ENCODE measurements around the gene PINLYP. TPM values are rescaled to one million over a fixed set of nuclear protein-coding genes. Genes with fewer than 3 reads are reported as not detected.

PINLYP gene
- total RNA-seq, 4 donors from 2014 or later: 1.2 TPM; not detected in 3

DNA sequence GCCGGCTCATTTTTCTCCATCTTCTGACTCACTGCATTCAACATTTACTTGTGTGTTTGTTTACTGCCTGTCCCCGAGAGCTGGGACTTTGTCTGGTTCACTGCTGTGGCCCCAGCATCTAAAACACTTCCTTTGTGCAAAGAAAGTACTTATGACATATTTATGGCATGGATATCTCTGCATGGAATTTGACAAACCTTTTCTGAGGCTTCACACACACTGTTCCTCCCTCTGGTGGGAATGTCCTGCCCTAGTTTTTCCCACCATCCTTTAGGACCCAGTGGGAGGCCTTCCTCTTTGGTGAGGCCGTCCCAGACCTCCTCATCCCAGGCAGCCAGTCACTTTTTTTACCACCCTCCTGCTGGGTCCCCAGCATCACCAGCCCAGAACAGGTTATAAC, 34.9 kb downstream of the PINLYP start:
- in situ Hi-C loops (cut with MboI; ENCODE audit: low sequenced_read_pairs in 4 of 4): no loop called here

DNA sequence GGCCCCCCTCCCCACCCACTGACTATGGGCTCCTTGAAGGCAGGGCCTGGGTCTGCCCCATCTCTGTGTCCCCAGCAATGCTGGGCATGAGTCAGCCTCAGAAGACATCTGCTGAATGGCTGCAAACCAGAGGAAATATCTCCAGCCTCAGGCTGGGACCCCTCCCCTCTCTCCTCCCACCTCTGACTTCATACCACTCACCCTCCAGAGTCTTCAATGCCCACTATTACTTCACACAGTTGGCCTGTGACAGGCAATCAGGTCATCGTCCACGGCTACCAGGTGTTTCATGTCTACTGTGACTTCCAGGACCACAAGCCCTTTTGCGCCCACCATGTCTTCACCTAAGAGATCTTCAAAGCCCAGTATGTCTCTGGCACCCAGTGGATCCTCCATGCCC, 36.2 kb downstream of the PINLYP start, which contains the start of gene SRRM5:
Gene SRRM5, plus strand, starts transcription at position 301 of the 400 bp plus-strand sequence. Its CDS starts 34 bp downstream, at position 335.
- intact Hi-C loops (cut with DNase I; ENCODE audit: low total_unique reads) (no loop called here), in situ Hi-C loops (cut with MboI; ENCODE audit: low sequenced_read_pairs in 4 of 4) (no loop called here)
- no peaks in the 10 kb centered on the region for H3K9me3 ChIP-seq
- no peak within 1 kb of the TSS for H3K27ac ChIP-seq
- no peak within 1 kb of the TSS for H3K4me3 ChIP-seq
- DNase-seq (no peak), ATAC-seq (no peak)
- no peaks in the 10 kb centered on the region for H3K27me3 ChIP-seq
- H3K36me3 ChIP-seq: peaks cover 0 to 16% of the 10 kb centered on the region in 2 donors
- no peaks in the 10 kb centered on the region for H3K4me1 ChIP-seq
- TF ChIP-seq POLR2A (IDR thresholded peaks at IDR 0.05): no peak
- TF ChIP-seq, protein P1, sequence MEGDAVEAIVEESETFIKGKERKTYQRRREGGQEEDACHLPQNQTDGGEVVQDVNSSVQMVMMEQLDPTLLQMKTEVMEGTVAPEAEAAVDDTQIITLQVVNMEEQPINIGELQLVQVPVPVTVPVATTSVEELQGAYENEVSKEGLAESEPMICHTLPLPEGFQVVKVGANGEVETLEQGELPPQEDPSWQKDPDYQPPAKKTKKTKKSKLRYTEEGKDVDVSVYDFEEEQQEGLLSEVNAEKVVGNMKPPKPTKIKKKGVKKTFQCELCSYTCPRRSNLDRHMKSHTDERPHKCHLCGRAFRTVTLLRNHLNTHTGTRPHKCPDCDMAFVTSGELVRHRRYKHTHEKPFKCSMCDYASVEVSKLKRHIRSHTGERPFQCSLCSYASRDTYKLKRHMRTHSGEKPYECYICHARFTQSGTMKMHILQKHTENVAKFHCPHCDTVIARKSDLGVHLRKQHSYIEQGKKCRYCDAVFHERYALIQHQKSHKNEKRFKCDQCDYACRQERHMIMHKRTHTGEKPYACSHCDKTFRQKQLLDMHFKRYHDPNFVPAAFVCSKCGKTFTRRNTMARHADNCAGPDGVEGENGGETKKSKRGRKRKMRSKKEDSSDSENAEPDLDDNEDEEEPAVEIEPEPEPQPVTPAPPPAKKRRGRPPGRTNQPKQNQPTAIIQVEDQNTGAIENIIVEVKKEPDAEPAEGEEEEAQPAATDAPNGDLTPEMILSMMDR (IDR thresholded peaks at IDR 0.05 in 4 of 5, conservative IDR thresholded peaks at IDR 0.05 in 1 of 5): no peak

More for the DNA sequence above, 34.9 kb downstream of the PINLYP start:
- no peaks in the 10 kb centered on the region for H3K4me1 ChIP-seq
- no peaks in the 10 kb centered on the region for H3K9me3 ChIP-seq
- H3K27ac ChIP-seq: no peak overlapping the region
- TF ChIP-seq POLR2A (IDR thresholded peaks at IDR 0.05): no peak
- TF ChIP-seq, protein P1 (IDR thresholded peaks at IDR 0.05 in 4 of 5, conservative IDR thresholded peaks at IDR 0.05 in 1 of 5): no peak
- no peak overlapping the region for H3K4me3 ChIP-seq
- DNase-seq: no peak
- intact Hi-C loops (cut with DNase I; ENCODE audit: low total_unique reads): no loop called here
- peaks cover 0 to 16% of the 10 kb centered on the region in 2 donors for H3K36me3 ChIP-seq
- no peaks in the 10 kb centered on the region for H3K27me3 ChIP-seq
- ATAC-seq: no peak

DNA sequence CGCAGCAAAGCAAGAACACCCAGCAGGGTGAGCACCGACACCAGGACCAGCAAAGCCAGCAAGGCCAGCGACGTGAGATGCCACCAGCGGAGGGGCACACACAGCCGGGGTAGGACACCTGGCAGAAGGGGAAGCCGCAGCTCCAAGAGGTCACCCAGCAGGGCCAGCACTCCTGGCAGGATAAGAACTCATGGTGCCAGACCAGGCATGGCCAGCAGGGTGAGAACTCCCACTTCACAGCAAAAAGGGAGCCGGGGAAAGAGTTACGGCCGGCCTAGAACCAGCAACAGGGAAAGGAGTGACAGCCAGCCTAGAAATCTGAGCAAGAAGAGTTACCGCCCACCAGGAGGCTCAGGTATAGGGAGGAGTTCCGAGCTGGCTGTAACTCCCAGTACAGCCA, 36.8 kb downstream of the PINLYP start:
- DNase-seq: no peak
- in situ Hi-C loops (cut with MboI; ENCODE audit: low sequenced_read_pairs in 4 of 4): no loop called here
- Histone ChIP-seq H3K4me1 (no peaks in the 10 kb centered on the region), H3K9me3 (no peaks in the 10 kb centered on the region), H3K27ac (no peak overlapping the region), H3K27me3 (no peaks in the 10 kb centered on the region), H3K36me3 (peaks cover 0 to 16% of the 10 kb centered on the region in 2 donors), H3K4me3 (no peak overlapping the region)
- no peak for TF ChIP-seq POLR2A (IDR thresholded peaks at IDR 0.05)
- TF ChIP-seq, protein P1 (IDR thresholded peaks at IDR 0.05 in 4 of 5, conservative IDR thresholded peaks at IDR 0.05 in 1 of 5): no peak
- no peak for ATAC-seq
- intact Hi-C loops (cut with DNase I; ENCODE audit: low total_unique reads): no loop called here

DNA sequence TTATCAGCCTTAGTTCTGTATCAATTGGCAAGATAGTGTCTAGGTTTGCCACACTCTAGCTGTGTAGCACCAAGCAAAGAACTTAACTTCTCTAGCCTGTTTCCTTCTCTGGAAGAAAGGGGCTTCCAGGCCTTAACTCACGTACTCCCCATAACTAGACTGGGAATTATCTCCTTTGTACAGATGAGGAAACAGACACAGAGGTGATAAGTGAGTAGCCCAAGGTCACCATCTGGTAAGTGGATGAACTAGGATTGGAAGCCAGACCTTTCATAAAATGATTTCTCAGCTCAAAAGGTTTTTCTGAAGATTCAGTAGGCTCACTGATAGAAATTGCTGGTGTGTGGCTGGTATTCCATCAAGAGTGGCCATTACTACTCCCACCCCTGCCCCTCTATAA, 40.7 kb downstream of the PINLYP start:
- ATAC-seq (no peak), DNase-seq (no peak)
- no peaks in the 10 kb centered on the region for H3K9me3 ChIP-seq
- no peak for TF ChIP-seq POLR2A (IDR thresholded peaks at IDR 0.05)
- TF ChIP-seq, protein P1 (IDR thresholded peaks at IDR 0.05 in 4 of 5, conservative IDR thresholded peaks at IDR 0.05 in 1 of 5): no peak
- in situ Hi-C loops (cut with MboI; ENCODE audit: low sequenced_read_pairs in 4 of 4) (no loop called here), intact Hi-C loops (cut with DNase I; ENCODE audit: low total_unique reads) (loop anchor here (5.0 kb wide), 1 partner anchor 44 kb away; no protein-coding TSS in a partner anchor)
- H3K27me3 ChIP-seq: no peaks in the 10 kb centered on the region
- H3K4me1 ChIP-seq: peaks cover 8 to 19% of the 10 kb centered on the region in 2 donors
- H3K36me3 ChIP-seq: peaks cover 0 to 16% of the 10 kb centered on the region in 2 donors
- no peak overlapping the region for H3K4me3 ChIP-seq
- H3K27ac ChIP-seq: no peak overlapping the region

DNA sequence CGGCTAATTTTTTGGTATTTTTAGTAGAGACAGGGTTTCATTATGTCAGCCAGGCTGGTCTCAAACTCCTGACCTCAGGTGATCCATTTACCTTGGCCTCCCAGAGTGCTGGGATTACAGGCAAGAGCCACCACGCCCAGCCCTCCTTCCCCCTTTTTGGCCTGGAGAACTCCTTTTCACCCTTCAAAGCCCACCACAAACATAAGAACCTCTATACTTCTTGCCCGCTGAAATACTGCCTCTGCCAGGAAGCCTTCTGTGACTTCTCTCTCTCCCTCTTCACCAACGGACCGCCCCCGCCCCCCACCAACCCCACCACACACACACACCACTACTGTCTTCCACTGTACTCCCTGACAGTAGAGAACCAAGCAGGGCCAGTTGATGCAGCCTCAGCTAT, 41.4 kb downstream of the PINLYP start:
- Histone ChIP-seq H3K27ac (no peak overlapping the region), H3K9me3 (no peaks in the 10 kb centered on the region), H3K27me3 (no peaks in the 10 kb centered on the region), H3K4me3 (no peak overlapping the region), H3K36me3 (peaks cover 0 to 16% of the 10 kb centered on the region in 2 donors), H3K4me1 (peaks cover 8 to 19% of the 10 kb centered on the region in 2 donors)
- intact Hi-C loops (cut with DNase I; ENCODE audit: low total_unique reads) (loop anchor here (5.0 kb wide), 1 partner anchor 45 kb away; no protein-coding TSS in a partner anchor), in situ Hi-C loops (cut with MboI; ENCODE audit: low sequenced_read_pairs in 4 of 4) (no loop called here)
- DNase-seq: no peak
- TF ChIP-seq, protein P1 (IDR thresholded peaks at IDR 0.05 in 4 of 5, conservative IDR thresholded peaks at IDR 0.05 in 1 of 5): no peak
- no peak for TF ChIP-seq POLR2A (IDR thresholded peaks at IDR 0.05)
- no peak for ATAC-seq
